ENCODE measurements around the gene IL22RA1. TPM values are rescaled to one million over a fixed set of nuclear protein-coding genes. Genes with fewer than 3 reads are reported as not detected.

The IL22RA1 gene
- total and polyA plus RNA-seq, 9 donors: 0.07 to 1.5 (median 0.38) TPM; not detected in 1

DNA sequence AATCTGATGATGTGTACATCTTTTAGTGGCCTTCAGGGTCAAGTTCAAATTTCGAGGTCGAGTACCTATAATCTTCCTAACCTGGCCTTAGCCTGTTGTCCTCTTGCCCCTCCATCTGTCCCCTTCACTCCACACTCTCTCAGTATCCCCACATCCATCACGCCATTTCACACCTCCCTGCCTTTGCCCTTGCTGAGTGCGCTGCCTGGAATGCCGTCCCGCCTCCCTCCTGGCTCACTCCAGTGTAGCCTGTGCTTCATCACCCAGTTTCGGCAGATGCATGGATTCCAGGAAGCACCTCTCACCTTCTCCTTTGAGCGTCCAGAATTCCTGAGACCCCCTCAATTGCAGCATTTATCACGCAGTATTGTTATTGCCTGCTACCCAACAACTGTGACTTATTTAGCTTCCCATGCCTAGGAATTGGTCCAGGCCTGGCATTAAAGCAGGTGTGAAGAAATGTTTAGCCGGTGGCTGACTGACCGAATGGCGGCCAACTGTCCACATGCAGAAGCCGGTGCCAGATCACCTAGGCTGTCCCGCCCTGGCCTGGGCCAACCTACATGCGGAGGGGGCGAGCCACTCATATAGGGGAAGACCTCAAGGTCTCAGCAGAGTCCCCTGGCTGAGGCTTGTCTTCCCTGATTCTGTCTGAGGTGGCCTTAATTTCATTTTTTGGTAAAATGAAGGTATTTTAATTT lies 65.5 kb downstream of the IL22RA1 start:
- no peaks in the 10 kb centered on the region for H3K27me3 ChIP-seq
- H3K4me1 ChIP-seq (ENCODE audit: insufficient read depth): no peaks in the 10 kb centered on the region
- H3K4me3 ChIP-seq: no peak overlapping the region
- TF ChIP-seq EP300 (IDR thresholded peaks at IDR 0.05) (no peak), POLR2A (IDR thresholded peaks at IDR 0.05) (no peak), CTCF (IDR thresholded peaks at IDR 0.05) (no peak)
- intact Hi-C loops (cut with DNase I): loop anchor here in 1 of 4 donors (10.0 kb wide), 1 partner anchor 317 kb away; no protein-coding TSS in a partner anchor
- DNase-seq: no peak
- H3K9me3 ChIP-seq: no peaks in the 10 kb centered on the region
- H3K27ac ChIP-seq: no peak overlapping the region
- 85 to 89% (median 85%) methylated on average over 16 of the region's 16 CpGs for WGBS, 3 donors
- H3K36me3 ChIP-seq: no peaks in the 10 kb centered on the region

GRCh38 chr1:24075946-24076345 lies 67.0 kb downstream of the IL22RA1 start:
- TF ChIP-seq EP300 (IDR thresholded peaks at IDR 0.05) (no peak), POLR2A (IDR thresholded peaks at IDR 0.05) (no peak), CTCF (IDR thresholded peaks at IDR 0.05) (no peak)
- no peaks in the 10 kb centered on the region for H3K4me1 ChIP-seq (ENCODE audit: insufficient read depth)
- no peaks in the 10 kb centered on the region for H3K27me3 ChIP-seq
- WGBS, 3 donors: 87 to 92% (median 89%) methylated on average over 8 of the region's 8 CpGs
- intact Hi-C loops (cut with DNase I): loop anchor here in 1 of 4 donors (10.0 kb wide), 1 partner anchor 319 kb away; no protein-coding TSS in a partner anchor
- no peak overlapping the region for H3K4me3 ChIP-seq
- H3K9me3 ChIP-seq: no peaks in the 10 kb centered on the region
- DNase-seq: no peak
- no peaks in the 10 kb centered on the region for H3K36me3 ChIP-seq
- H3K27ac ChIP-seq: no peak overlapping the region

DNA sequence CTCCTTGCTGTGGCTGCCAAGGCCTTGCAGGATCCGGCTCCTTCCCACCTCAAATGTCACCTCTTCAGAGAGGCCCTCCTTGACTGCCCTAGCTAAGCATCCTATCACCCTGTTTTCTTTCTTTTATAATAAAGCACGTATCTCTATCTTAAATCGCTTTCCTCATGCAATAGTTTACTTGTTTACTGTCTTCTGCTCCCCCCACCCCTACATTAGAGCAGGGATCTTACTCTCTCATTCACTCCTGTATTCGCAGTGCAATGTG lies 67.4 kb downstream of the IL22RA1 start:
- Histone ChIP-seq H3K9me3 (no peaks in the 10 kb centered on the region), H3K27me3 (no peaks in the 10 kb centered on the region), H3K27ac (no peak overlapping the region), H3K4me1 (ENCODE audit: insufficient read depth) (no peaks in the 10 kb centered on the region), H3K36me3 (no peaks in the 10 kb centered on the region), H3K4me3 (no peak overlapping the region)
- intact Hi-C loops (cut with DNase I): loop anchor here in 1 of 4 donors (10.0 kb wide), 1 partner anchor 319 kb away; no protein-coding TSS in a partner anchor
- 81 to 86% (median 86%) methylated on average over 4 of the region's 4 CpGs for WGBS, 3 donors
- no peak for DNase-seq
- TF ChIP-seq EP300 (IDR thresholded peaks at IDR 0.05) (no peak), CTCF (IDR thresholded peaks at IDR 0.05) (no peak), POLR2A (IDR thresholded peaks at IDR 0.05) (no peak)

DNA sequence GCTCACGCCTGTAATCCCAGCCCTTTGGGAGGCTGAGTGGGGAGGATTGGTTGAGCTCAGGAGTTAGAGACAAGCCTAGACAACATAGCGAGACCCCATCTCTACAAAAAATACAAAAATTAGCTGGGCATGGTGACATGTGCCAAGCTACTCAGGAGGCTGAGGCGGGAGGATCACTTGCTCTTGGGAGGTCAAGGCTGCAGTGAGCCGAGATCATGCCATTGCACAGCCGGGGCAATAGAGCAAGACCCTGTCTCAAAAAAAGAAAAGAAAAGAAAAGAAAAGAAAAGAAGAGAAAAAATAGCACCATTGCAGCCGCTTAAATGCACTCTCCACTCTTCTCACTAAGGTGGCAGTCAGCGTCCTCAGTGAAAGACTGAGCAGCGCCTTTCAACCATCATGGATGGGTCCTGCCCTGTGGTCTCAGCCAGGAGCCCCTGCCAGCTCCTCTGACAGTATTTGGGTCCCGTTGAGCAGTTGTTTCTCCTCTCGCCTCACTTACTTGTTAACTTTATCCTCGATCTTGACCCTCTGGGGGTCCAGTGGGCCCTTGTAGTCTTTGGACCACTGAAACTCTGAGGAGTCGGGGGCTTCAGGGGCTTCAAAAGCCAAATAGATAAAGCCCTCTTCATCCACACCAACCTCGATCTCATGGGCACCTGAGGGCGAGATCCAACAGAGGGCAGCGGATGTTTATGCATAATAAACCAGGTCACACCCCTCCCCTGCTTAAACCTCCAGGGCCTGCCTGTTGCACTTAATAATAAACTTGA lies 67.9 kb downstream of the IL22RA1 start:
- H3K27ac ChIP-seq: no peak overlapping the region
- no peaks in the 10 kb centered on the region for H3K4me1 ChIP-seq (ENCODE audit: insufficient read depth)
- H3K36me3 ChIP-seq: no peaks in the 10 kb centered on the region
- intact Hi-C loops (cut with DNase I): loop anchor here in 1 of 4 donors (10.0 kb wide), 1 partner anchor 320 kb away; no protein-coding TSS in a partner anchor
- TF ChIP-seq EP300 (IDR thresholded peaks at IDR 0.05) (no peak), POLR2A (IDR thresholded peaks at IDR 0.05) (no peak), CTCF (IDR thresholded peaks at IDR 0.05) (no peak)
- H3K27me3 ChIP-seq: no peaks in the 10 kb centered on the region
- no peak overlapping the region for H3K4me3 ChIP-seq
- DNase-seq: no peak
- no peaks in the 10 kb centered on the region for H3K9me3 ChIP-seq
- WGBS, 3 donors: 79 to 83% (median 80%) methylated on average over 15 of the region's 15 CpGs
